Stomach smooth muscle (tissue), 2 donors: ENCODE results near the gene BDKRB1.
A peak's percentile ranks its signal among the peaks of the same experiment; 100 is the strongest.

ENCODE experiments used
- H3K27ac ChIP-seq: one replicate; pipeline ENCODE4 v1.7.0; 2013; ENCODE audit warnings: mild to moderate bottlenecking, low read length, inconsistent platforms
- H3K27me3 ChIP-seq, 2 donors: one replicate each; pipeline ENCODE4 v1.7.0; 2013; ENCODE audit warnings: low read length in 2 of 2; ENCODE audit not compliant: insufficient read depth in 2 of 2, control insufficient read depth in 1 of 2
- H3K36me3 ChIP-seq, 2 donors: one replicate each; pipeline ENCODE4 v1.7.0; 2013; ENCODE audit warnings: low read length in 2 of 2; ENCODE audit not compliant: control insufficient read depth in 2 of 2, insufficient read depth in 2 of 2
- H3K4me1 ChIP-seq: one replicate; pipeline ENCODE4 v1.7.0; 2013; ENCODE audit warnings: low read length; ENCODE audit not compliant: control insufficient read depth, insufficient read depth
- H3K4me3 ChIP-seq, 2 donors: one replicate each; pipeline ENCODE4 v1.7.0; 2013; ENCODE audit warnings: low read length in 2 of 2
- H3K9ac ChIP-seq, 2 donors: one replicate each; pipeline ENCODE4 v1.7.0; 2013; ENCODE audit warnings: low read length in 2 of 2, mild to moderate bottlenecking in 1 of 2
- H3K9me3 ChIP-seq, 2 donors: one replicate each; pipeline ENCODE4 v1.7.0; 2013; ENCODE audit warnings: low read length in 2 of 2; ENCODE audit not compliant: control insufficient read depth in 2 of 2
- donor health status: healthy.
- donor health status: Pancreatic carcinoma.

The BDKRB1 gene

DNA sequence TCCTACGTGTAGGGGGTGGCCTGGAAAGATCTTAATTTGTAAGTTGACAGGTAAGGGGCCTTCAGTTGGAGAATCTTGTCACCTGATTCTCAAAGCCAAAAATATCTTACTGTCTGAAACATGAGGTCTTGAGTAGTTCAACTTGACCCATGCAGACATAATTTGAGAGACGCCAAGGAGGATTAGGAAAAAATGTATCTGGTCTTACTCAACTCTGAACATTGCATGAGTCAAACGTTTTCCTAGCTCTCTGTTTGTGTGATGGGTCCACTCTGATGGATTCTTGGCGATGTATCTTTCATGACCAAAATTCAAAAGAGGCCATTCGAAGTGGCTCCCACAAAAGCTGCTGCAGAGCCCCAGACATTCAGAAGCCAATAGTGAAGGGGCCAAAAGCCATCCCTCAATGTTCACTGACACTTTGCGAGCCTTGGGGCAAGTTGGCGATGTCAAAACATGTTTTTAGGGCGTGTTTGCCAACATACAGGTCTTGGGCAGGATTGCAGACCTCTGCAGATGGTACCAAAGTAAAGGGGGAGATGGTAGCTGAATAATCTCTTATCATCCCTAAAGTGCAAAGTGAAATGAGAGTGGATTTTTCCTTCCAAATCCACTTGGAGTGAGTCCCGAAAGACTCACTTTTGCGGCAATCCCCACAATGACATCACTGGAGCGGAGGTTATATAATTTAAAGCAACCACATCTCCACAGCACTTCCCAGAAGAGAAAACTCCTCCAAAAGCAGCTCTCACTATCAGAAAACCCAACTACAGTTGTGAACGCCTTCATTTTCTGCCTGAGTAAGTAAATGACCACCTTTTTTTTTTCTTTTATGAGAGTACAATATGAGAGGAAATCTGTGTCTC is at the start of gene BDKRB1:
Gene BDKRB1 (plus strand): TSS at position 710 of the 866 bp plus-strand sequence. CDS start 7,473 bp downstream, outside the sequence.
- Histone ChIP-seq H3K9ac (peak within 1 kb of the TSS in 1 of 2 donors; percentile 36), H3K9me3 (no peaks in the 10 kb centered on the region), H3K4me1 (peaks cover 24% of the 10 kb centered on the region), H3K27ac (peak within 1 kb of the TSS; percentile 62), H3K36me3 (no peaks in the 10 kb centered on the region), H3K4me3 (peak within 1 kb of the TSS in 1 of 2 donors; percentile 5), H3K27me3 (no peaks in the 10 kb centered on the region)

DNA sequence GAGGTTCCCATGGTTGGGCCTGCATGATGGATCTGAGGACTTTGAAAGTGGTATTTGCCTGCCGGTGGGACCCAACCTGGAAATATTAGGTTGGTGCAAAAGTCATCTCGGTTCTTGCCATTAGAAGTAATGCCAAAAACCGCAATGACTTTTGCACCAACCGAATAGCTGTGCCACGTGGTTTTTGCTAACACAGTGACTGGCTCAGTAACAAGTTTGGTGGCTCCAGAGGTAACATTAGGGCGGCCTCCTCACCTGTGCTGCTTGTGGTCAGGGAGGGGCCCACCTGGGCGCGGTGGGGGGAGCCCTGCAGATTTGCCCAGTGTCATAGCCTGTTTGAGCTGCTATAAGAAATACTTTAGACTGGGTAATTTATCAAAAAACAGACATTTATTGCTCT is 49.5 kb upstream of the BDKRB1 start:
- Histone ChIP-seq H3K36me3 (no peaks in the 10 kb centered on the region), H3K27me3 (no peaks in the 10 kb centered on the region), H3K4me1 (peaks cover 27% of the 10 kb centered on the region), H3K27ac (no peak overlapping the region), H3K4me3 (peak overlapping the region in 1 of 2 donors; percentile 76), H3K9me3 (peaks cover 0 to 4% of the 10 kb centered on the region in 2 donors), H3K9ac (no peak overlapping the region)

DNA sequence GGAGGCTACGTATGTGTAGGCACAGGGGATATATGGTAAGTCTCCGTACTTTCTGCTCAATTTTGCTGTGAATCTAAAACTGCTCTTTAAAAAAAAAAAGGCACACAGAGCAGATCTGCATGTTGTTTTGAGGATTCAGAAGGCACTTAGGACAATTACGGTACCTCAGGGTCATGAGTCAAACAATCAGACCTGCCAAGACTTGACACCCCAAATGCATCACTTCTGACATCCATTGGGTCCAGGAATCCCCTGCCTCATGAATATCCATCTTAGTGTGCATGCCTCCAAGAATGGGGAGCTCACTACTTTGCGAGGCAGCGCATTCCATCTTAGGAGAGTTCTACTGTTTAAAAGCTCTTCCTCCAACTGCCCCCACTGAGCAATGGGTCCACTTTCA is 48.3 kb upstream of the BDKRB1 start:
- Histone ChIP-seq H3K9ac (no peak overlapping the region), H3K4me1 (peaks cover 28% of the 10 kb centered on the region), H3K4me3 (no peak overlapping the region), H3K9me3 (peaks cover 3 to 13% of the 10 kb centered on the region in 2 donors), H3K27me3 (no peaks in the 10 kb centered on the region), H3K36me3 (no peaks in the 10 kb centered on the region), H3K27ac (no peak overlapping the region)

DNA sequence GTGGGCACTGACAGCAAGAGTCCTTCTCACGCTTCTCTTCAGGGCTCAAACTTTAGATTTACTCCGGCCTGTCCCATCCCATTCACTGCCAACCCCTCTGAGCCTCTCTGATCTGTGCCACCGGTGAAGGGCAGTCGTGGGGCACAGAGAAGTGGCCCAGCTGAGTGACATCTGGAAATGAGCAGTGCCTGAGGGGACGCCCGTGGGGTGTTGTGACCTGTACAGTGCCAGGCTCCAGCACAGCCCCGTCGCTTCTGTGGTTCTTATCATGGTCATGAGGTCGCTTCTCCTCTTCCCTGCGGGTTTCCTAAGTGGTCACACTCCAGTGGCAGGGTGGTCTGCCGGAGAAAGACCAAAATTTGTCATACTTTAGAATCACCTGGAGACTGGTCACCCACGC is 47.3 kb upstream of the BDKRB1 start:
- H3K9ac ChIP-seq: no peak overlapping the region
- H3K27ac ChIP-seq: no peak overlapping the region
- peaks cover 29% of the 10 kb centered on the region for H3K4me1 ChIP-seq

DNA sequence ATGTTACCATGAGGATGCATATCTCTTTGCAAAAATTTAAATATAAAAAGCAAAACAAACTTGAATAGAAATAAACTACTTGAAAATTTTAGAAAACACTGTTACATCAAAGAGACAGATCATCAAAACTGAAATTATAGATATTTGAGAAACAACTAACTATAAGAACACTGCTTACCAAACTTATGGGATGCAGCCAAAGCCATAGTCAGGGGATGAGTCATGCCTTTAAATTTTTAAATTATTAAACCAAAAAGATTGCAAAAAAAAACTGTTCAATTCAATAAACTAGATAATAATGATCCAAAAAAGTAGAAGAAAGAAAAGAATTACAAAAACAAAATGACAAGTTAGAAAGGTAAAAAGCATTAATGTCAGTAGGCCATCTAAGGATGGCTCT is 43.9 kb upstream of the BDKRB1 start:
- H3K27me3 ChIP-seq: no peaks in the 10 kb centered on the region
- no peak overlapping the region for H3K9ac ChIP-seq
- no peak overlapping the region for H3K4me3 ChIP-seq
- H3K27ac ChIP-seq: no peak overlapping the region
- H3K4me1 ChIP-seq: peaks cover 3% of the 10 kb centered on the region
- no peaks in the 10 kb centered on the region for H3K36me3 ChIP-seq
- H3K9me3 ChIP-seq: peaks cover 3 to 13% of the 10 kb centered on the region in 2 donors

More for the DNA sequence above, 47.3 kb upstream of the BDKRB1 start:
- Histone ChIP-seq H3K27me3 (no peaks in the 10 kb centered on the region), H3K4me3 (no peak overlapping the region), H3K9me3 (peaks cover 3 to 13% of the 10 kb centered on the region in 2 donors), H3K36me3 (no peaks in the 10 kb centered on the region)

DNA sequence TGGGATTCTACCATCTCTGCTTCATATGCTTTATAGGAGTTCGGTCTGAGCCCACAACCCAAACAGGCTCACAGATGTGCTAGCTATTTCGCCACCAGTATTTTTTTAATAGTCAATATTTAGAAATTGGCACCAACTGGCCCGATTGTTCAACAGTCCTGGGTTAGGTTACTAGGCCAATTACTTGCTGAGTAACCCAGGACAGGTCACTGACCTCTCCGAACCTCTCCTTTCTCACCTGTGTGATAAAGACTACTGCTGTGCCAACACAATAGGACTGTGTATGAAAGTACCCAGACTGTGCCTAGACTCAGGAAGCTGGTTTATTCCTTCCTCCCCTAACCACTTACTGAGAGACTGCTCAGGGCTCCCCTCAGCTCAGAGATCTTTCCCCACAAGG is 43.1 kb upstream of the BDKRB1 start:
- H3K4me1 ChIP-seq: peaks cover 3% of the 10 kb centered on the region
- H3K36me3 ChIP-seq: no peaks in the 10 kb centered on the region
- peaks cover 3 to 13% of the 10 kb centered on the region in 2 donors for H3K9me3 ChIP-seq
- no peaks in the 10 kb centered on the region for H3K27me3 ChIP-seq
- no peak overlapping the region for H3K4me3 ChIP-seq
- H3K27ac ChIP-seq: no peak overlapping the region
- H3K9ac ChIP-seq: no peak overlapping the region

DNA sequence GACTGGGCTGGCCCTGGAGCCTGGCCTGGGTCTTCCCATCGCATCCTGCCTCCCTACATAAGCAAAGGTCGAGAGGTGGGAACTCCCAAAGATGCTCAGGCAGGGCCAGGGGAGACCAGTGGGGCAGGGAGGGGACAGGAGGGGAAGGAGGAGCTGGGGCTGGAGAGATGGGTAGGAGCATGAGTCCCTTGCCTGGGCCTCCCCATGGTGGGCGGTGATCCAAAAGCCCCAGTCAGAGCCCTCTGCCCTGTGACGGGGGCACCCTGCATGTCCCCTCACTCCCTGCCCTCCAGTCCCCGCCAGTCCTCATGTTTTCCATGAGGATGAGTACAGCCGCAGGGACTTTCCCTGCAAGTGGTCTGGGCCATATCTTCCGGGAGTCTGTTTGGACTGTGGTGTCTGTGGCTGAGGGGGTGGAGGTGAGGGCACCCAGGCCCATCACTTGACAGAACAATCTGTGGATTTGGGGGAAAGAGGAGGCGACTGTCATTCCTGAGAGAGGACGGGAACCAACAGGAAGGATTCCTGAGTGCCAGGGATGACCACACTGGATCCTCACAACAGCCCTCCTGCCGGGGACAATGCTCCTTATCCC is 42.0 kb upstream of the BDKRB1 start:
- no peak overlapping the region for H3K4me3 ChIP-seq
- H3K27me3 ChIP-seq: no peaks in the 10 kb centered on the region
- H3K36me3 ChIP-seq: no peaks in the 10 kb centered on the region
- peaks cover 3% of the 10 kb centered on the region for H3K4me1 ChIP-seq
- H3K27ac ChIP-seq: no peak overlapping the region
- H3K9me3 ChIP-seq: peaks cover 3 to 13% of the 10 kb centered on the region in 2 donors
- H3K9ac ChIP-seq: no peak overlapping the region

DNA sequence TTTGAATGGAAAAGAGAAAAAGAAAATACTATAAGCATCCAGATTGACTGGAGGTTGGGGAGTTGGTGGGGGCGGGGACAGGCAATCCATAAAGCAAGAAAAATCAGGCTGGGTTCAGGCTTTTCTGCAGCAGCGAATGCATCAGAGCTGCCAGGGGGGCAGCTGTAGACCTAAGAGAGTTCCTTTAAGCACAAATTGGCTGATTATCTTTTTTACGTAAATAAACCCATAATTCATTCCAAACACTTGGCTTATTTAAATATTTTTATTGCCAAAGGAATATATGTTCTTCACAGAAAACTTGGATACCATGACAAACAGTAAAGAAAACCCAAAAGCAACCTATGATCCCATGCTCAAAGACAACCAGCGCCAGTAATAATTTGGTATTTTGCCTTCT is 41.2 kb upstream of the BDKRB1 start:
- Histone ChIP-seq H3K9ac (no peak overlapping the region), H3K4me1 (peaks cover 3% of the 10 kb centered on the region), H3K27ac (no peak overlapping the region), H3K4me3 (no peak overlapping the region), H3K9me3 (peaks cover 3 to 13% of the 10 kb centered on the region in 2 donors), H3K36me3 (no peaks in the 10 kb centered on the region), H3K27me3 (no peaks in the 10 kb centered on the region)

DNA sequence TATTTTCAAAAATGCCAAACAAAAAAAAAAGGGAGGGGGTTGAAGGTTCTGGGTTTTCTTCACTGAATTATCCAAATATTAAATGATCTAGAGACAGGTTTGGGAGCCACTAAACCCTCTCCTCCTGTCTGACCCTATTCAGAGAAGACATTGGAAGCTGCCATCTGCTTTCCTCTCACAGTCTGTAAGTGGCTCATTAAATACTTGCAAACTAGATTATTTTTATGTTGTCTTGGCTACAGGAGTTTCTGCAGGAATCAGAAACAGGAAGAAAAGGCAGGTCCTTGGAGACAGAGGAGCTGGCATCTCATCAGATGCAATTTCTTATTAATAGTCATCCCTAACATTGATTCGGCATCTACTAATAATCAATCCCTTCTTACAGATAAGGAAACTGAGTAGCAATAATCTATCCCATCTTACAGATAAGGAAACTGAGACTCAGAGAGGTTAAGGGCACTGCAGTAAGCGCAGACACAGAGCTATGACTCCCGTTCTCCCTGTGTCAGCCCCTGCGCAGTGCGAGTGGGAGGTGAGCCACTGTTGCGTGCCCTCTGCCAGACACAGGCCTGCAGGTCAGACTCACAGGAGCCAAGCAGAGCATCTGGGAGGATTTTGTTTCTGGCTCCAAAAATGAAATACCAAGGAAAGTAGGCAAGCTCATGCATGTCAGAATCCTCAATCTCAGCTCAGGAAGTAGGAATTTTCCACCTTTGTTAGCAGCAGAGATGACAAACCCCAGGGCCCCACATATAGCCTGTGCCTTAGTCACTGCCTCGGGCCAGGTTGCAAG is 40.4 kb upstream of the BDKRB1 start:
- Histone ChIP-seq H3K27me3 (no peaks in the 10 kb centered on the region), H3K4me3 (no peak overlapping the region), H3K36me3 (no peaks in the 10 kb centered on the region), H3K9ac (no peak overlapping the region), H3K4me1 (peaks cover 3% of the 10 kb centered on the region), H3K9me3 (peaks cover 3 to 13% of the 10 kb centered on the region in 2 donors), H3K27ac (no peak overlapping the region)

DNA sequence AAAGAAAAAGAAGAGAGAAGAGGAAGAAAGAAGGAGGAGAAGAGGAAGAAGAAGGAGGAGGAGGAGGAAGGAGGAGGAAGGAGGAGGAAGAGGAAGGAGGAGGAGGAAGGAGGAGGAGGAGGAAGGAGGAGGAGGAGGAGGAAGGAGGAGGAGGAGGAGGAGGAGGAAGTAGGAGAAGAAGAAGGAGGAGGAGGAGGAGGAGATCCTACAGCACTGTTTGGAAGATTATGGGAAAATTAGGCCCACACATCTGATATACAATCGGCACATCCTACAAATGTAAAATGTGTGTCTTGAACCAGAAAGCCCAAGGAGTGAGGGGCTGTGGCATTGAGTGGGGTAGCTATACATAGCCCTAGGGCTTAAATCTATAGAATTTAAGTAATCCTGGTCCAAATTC is 39.4 kb upstream of the BDKRB1 start:
- Histone ChIP-seq H3K9me3 (peaks cover 3 to 7% of the 10 kb centered on the region in 2 donors), H3K4me3 (no peak overlapping the region), H3K4me1 (peaks cover 8% of the 10 kb centered on the region), H3K9ac (no peak overlapping the region), H3K36me3 (no peaks in the 10 kb centered on the region), H3K27me3 (no peaks in the 10 kb centered on the region), H3K27ac (no peak overlapping the region)
